ENCODE results near the gene TUBGCP6.
"Not testable (repeated sequence)": the region's sequence is repeated elsewhere in the genome, so short reads cannot be mapped to it uniquely, and the experiment has no call there.

Gene TUBGCP6

DNA sequence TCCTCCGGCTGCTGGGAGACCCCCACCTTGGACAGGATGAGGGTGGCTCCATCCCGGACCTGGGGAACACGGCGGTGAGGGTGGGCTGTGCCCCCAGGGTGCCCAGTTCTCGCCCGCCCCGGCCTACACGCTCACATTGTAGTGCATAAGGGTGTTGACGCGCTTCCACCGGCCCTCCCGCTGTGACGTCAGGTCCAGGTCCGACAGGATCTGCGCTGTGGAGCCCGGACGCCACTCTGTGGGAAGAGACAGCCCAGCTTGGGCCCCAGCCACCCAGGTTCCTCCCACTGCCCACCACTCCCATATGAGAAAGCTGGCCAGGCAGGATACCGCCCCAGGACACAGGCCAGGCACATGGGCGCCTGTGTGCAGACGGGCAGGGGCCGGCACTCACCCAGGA, 33.6 kb upstream of the TUBGCP6 start:
- no peak for DNase-seq

GRCh38 chr22:50277761-50278160, 32.9 kb upstream of the TUBGCP6 start:
- no peak for DNase-seq

GRCh38 chr22:50276143-50276542, 31.3 kb upstream of the TUBGCP6 start:
- DNase-seq, result no peak

DNA sequence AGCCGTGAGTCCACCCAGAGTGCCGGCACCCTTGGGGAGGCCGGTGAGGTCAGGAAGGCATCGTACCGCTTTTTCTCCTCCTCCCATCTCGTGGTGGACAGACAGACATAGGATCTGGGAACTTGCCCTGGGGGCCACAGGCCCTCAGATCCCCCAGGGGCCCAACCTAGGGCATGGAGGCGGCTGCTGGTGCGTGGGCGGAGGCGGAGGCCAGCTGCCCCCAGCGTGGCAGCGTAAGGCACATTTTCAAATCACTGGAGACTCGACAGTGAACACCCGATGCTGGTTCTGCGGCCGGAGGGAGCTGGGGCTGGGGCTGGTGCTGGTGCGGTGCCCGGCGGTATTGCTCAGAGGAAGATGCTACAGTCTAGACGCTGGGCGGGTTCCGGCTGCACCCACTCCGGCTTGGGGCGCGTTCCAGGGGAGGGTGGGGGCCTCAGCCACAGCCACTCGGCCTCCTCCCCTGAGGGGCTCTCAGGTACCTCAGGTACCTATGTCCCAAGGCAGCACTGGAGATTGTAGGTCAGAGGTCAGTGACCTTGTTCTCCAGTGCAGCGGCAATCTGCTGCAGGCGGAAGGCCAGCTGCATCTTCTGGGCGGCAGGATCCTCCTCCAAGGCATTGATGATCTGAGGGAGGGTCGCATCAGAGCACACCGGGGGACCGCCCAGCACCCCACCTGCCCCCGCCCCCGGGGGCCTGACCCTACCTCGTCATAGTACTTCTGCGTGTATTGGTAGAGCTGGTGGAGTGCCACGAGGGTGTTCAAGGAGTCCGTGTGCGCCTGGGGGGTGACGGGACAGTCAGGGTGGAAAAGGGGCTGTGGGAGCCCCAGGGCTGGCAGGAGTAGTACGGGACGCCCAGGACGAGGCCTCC, 30.6 kb upstream of the TUBGCP6 start:
- no peak for DNase-seq

DNA sequence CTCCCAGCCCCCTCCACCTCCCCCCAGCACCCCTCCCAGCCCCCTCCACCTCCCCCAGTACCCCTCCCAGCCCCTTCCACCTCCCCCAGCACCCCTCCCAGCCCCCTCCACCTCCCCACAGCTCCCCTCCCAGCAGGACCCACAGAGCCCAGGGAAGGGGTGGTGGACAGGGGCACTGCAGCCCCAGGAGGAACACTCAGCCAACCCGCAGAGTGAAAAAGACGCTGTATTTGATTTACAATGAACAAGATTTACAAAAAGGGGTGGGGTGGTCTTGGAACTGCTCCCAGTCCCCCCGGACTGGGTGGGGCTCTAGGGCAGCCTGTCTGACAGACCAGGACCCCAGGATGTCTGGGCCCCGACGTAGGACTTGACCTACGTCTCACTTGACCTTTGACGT, 29.9 kb upstream of the TUBGCP6 start:
- DNase-seq, result no peak

- no peak for DNase-seq
Measured at GRCh38 chr22:50274311-50274710, 29.5 kb upstream of the TUBGCP6 start.

- DNase-seq, result not testable (repeated sequence)
Measured at GRCh38 chr22:50273781-50274180, 29.0 kb upstream of the TUBGCP6 start.

DNA sequence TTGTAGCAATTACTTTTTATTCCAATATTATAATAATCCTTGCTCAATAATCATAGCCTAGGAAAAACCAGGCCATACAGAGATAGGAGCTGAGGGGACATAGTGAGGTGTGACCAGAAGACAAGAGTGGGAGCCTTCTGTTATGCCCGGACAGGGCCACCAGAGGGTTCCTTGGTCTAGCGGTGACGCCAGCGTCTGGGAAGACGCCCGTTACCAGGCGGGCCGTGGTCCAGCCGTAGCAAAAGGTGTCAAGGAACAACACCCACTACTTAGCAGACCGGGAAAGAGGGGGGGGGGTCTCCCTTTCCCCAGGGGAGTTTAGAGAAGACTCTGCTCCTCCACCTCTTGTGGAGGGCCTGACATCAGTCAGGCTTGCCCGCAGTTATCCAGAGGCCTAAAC, 28.5 kb upstream of the TUBGCP6 start:
- not testable (repeated sequence) for DNase-seq

DNA sequence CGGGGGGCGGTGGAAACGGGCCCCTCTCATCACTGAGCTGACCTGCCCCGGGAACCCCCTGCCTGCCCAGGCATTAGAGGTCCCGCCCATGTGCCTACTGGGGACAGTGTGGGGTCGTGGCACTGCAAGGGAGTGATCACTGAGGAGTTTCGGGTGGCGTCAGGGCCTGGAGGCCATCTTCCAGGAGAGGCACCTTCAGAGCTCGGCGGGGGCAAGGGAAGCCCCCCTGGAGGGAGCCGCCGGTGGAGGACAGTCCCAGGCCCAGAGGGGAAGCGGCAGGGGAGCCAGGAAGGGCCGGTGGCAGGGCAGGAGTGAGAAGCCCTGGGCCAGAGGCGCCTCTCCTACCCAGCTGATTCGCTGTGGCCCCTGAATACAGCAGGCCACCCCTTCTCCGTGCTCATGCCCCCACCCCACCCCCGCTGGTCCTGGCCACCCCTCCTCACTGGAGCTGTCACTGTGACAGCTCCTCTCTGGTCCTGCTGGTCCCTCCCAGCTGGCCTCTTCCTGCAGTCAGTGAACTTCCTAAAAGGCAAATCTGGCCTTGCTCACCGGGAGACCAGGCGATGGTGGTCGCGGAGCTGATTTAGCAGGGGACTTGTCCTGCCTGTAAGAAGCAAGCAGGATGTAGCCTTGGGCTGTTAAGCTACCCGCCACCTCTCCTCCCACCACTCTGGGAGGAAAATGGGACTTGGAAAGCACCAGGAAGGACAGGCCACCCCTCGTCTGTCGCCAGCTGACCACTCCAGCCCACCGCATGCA, 27.4 kb upstream of the TUBGCP6 start:
- no peak for DNase-seq

DNA sequence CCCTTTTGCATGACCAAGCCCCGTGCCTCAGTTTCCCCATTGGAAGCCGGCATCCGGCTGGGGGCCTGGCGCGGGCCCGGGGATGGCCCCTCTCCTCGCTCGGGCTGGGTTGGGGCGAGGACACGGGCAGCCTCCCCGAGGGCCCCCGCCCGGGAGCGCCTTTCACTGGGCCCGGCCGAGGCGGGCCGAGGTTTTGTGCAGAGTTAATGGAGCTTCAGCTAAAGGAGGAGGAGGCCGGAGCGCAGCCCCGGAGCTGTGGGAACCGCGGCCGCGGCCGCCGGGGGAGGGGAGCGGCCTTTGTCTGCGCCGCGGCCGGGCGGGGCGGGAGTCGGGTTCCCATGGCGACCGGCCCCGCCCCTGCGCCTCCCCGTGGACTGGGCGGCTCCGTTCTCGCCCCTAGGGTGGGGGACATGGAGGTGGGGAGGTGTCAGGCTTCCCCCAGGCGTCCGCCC, 26.7 kb upstream of the TUBGCP6 start:
- no peak for DNase-seq

GRCh38 chr22:50270666-50271394, 26.0 kb upstream of the TUBGCP6 start:
- DNase-seq, result no peak

DNA sequence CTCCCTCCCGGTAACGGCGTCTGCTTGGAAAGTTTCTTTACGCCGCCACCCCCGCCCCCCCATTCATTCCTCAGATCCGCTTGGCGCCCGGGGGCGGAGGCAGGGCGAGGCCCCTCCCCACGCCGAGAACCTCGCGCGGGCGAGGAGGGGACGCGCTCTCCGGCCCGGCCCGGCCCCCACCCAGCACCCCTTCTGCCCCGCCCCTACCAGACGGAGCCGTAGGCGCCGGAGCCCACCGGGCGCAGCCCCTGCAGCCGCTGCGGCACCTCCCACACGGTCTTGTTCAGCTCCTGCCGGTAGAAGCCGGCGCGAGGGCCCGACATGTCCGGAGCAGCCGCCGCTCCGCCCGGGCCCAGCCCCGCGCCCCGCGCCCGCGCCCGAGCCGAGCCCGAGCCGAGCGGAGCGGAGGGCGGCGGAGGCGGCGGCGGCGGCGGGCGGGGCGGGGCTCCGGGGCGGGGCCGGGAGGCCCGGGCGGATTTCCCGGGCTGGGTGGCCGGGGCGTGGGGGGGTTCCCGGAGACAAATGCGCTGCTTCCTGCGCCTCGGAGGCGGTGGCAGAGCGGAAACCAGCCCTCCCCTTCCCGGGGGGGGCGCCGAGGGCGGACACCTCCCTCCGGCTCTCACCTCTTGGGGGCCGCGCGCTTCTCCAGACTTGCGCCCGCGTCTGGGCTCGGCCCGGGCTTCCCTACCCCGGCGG, 25.3 kb upstream of the TUBGCP6 start, which contains the start of gene MAPK11:
Gene MAPK11 (minus strand): TSS at position 411 of the 696 bp plus-strand sequence. CDS start 88 bp downstream, at position 323.
- DNase-seq, result no peak

- DNase-seq, result no peak
Measured at GRCh38 chr22:50269573-50269969, 24.7 kb upstream of the TUBGCP6 start.

- no peak for DNase-seq
Measured at GRCh38 chr22:50268655-50269113, 23.9 kb upstream of the TUBGCP6 start.

DNA sequence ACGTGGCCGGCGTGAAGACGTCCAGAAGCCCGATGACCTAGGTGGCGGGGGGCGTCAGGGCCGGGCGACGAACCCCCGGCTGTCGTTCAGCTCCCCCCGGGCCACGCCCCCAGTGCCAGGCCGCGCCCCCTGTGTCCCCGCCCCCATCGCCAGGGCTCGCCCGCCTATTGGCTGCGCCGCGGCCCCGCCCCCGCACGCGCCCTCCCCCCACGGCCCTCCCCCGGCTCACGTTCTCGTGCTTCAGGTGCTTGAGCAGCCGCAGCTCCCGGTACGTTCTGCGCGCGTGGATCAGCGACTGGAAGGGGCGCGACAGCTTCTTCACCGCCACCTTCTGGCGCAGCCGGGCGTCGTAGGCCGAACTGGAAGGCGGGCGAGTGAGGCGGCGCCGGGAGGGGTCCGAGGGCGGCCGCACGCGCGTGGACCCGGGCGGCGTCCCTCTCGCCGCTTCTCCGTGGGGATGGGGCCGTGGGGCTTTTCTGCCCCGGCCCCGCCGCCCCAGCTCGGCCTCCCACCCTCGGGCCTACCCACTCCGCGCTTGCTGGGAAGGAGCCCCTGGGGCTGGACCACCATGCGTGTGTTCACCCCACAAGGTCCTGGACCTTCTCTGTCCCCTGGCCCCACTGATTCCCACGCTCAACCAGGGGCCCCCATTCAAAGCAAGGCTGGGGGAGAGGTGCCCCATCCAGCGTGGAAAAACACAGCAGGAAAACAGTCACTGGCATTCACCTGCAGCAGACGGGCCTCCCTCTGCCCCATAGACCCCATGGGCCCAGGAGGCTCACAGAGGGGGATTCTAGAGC, 23.0 kb upstream of the TUBGCP6 start:
- no peak for DNase-seq

DNA sequence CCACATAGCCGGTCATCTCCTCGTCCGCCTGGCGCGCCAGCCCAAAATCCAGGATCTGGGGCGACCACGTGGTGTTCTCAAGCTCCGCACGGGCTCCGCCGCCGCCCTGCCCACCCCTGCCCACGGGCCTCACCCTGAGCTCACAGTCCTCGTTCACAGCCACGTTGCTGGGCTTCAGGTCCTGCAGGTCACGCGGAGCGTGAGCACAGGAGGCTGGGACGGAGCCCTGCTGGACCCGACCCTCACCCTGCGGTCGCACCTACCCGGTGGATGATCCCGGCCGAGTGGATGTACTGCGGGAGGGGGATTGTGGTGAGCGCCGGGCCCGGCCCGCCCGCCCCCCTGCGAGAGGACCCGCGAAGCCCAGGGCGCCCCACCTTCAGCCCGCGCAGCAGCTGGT, 22.2 kb upstream of the TUBGCP6 start:
- DNase-seq, result no peak

DNA sequence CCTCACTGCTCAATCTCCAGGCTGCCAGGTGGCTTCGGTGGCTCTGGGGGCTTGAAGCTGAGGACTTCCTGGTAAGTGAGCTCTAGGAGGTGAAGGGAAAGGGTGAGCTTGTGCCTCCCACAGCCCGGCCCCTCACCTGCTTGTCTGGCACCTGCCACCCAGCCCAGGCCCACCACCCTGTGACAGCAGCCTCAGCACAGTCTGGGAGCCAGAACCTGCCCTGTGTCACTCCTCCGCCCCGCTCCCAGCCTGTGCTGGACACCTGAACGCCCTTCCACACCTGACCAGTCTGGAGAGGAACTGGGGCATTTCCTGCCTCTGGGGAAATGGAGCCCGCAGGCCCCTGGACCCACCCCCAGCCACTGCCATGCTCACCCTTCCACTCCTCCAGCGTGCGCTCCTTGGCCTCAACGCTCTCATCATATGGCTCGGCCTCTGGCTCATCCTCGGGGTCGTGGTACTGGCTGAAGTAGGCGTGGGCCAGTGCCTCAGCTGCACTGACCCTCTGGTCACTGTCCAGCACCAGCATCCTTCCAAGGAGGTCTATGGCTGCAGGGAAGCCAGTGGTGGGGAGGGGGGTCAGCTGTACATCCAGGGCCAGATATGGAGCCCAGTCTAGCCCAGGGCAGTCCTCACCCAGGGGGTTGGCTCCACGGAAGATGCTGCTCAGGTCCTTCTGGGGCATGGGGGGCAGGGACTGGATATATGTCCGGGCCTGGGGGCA, 20.3 kb upstream of the TUBGCP6 start:
- no peak for DNase-seq

DNA sequence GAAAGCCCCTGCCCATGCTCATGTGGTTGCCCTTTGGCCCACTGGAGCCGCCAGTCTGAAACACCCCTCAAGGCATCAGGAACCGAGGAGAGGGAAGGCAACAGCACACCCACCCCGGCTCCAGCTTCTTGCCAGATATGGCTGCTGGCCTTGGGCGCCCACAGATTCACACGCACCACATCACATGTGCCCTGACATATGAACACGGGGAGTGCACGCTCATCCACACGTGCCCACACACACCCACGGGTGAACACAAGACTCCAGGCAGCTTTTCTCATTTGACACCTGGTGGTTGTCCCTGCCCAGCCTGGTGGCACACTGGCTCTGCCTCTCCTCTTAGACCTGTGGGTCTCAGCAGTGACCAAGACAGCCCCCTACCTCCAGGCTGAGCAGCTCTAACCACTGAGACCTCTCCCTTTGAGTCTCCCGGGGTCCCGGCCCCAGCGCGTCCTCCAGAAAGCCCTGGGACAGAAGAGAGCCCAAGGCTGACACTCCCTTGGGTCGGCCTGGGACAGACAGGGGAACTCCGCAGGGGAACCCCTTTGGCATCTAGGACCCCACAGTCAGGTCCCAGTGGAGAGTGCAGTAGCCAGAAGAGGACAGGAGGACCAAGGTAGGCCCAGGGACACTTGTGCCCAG, 19.4 kb upstream of the TUBGCP6 start:
- DNase-seq, result no peak

- DNase-seq, result no peak
Measured at GRCh38 chr22:50262973-50263617, 18.3 kb upstream of the TUBGCP6 start.

GRCh38 chr22:50262460-50262911, 17.7 kb upstream of the TUBGCP6 start:
- no peak for DNase-seq

Data from NCI-H1092 treated with DMSO at 0.1 percent for 48 hours (cell line).